Spleen (tissue), 7 donors: ENCODE data around the gene PLEKHA5.

ENCODE experiments used
- POLR2A ChIP-seq, 3 donors: fragments of 450-650 bp; IDR thresholded peaks; one replicate each; pipeline ENCODE4 v1.5.1; 2017; ENCODE audit warnings: antibody characterized with exemption in 3 of 3, mild to moderate bottlenecking in 1 of 3
- POLR2AphosphoS5 ChIP-seq, 3 donors: sonication (generic); formaldehyde crosslinking; IDR thresholded peaks; one replicate each; pipeline ENCODE4 v1.5.1; 2017; ENCODE audit warnings: antibody characterized with exemption in 3 of 3
- TF ChIP-seq, protein P1 (sequence below), 11 experiments: fragments of 200-600 bp in 7 of 11; fragments of 450-650 bp in 4 of 11; sonication (generic) in 4 of 11; IDR thresholded peaks in 8 of 11; conservative IDR thresholded peaks in 3 of 11; 1 replicate in 7 of 11; 2 replicates in 4 of 11; pipeline versions ENCODE4 v1.4.0 to v1.8.0; 2016 to 2021; ENCODE audit warnings: antibody characterized with exemption in 11 of 11, inconsistent platforms in 4 of 11, mild to moderate bottlenecking in 1 of 11
- donor health status: DM: no; HTN: no; CAD: no; lungs with moderate emphysema.
- donor health status: DM: no; HTN: no; CAD: no.
- donor health status: DM: no; HTN: no; CAD: no.

DNA sequence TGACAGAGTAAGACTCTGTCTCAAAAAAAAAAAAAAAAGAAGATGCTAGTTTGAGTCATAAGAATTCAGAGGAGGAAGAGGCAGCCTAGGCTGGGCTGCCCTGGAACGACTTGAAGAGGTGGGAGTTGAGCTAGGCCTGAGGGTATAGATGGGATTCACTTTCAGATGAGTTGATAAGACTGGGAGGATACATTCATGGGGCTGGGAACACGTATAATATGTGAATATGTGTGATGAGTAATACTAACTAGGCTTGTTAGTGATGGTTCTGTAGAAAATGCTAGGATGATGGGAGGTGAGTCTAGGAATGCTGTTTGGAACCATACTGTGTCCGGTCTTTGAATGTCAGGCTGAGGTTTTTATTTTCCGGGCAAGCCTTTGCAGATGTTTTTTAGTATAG, 9.0 kb downstream of the PLEKHA5 start:
- TF ChIP-seq, protein P1, sequence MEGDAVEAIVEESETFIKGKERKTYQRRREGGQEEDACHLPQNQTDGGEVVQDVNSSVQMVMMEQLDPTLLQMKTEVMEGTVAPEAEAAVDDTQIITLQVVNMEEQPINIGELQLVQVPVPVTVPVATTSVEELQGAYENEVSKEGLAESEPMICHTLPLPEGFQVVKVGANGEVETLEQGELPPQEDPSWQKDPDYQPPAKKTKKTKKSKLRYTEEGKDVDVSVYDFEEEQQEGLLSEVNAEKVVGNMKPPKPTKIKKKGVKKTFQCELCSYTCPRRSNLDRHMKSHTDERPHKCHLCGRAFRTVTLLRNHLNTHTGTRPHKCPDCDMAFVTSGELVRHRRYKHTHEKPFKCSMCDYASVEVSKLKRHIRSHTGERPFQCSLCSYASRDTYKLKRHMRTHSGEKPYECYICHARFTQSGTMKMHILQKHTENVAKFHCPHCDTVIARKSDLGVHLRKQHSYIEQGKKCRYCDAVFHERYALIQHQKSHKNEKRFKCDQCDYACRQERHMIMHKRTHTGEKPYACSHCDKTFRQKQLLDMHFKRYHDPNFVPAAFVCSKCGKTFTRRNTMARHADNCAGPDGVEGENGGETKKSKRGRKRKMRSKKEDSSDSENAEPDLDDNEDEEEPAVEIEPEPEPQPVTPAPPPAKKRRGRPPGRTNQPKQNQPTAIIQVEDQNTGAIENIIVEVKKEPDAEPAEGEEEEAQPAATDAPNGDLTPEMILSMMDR (IDR thresholded peaks at IDR 0.05 in 8 of 11, conservative IDR thresholded peaks at IDR 0.05 in 3 of 11), result no peak
- TF ChIP-seq POLR2A (IDR thresholded peaks at IDR 0.05) (no peak), POLR2AphosphoS5 (IDR thresholded peaks at IDR 0.05) (no peak)
